Measurements from ENCODE around the gene ATP6V0E1. TPM values are rescaled to one million over a fixed set of nuclear protein-coding genes. Genes with fewer than 3 reads are reported as not detected.

Gene ATP6V0E1
- total and polyA plus RNA-seq, 2 of the 8 experiments (the other 6 are each of a cell fraction or from before 2014, with no cell fraction given), result 108 to 134 TPM

GRCh38 chr5:172956228-172956627 lies 27.3 kb upstream of the ATP6V0E1 start:
- no peak overlapping the region for H2BK12ac ChIP-seq (ENCODE audit: low read depth, low read length)
- H3K18ac ChIP-seq (ENCODE audit: extremely low read depth, low read length), result no peak overlapping the region
- DNase-seq (ENCODE audit: low read depth in 1 of 2, low spot score in 2 of 2) (no peak), FAIRE-seq (no peak)
- peaks cover 0 to 7% (median 0%) of the 10 kb centered on the region in 4 experiments; a peak in 4 of 7 replicates for H3K4me1 ChIP-seq (replicated peaks in 1 of 4; ENCODE audit: control insufficient read depth in 3 of 4, insufficient read depth in 4 of 4, low read length in 3 of 4)
- H3K27me3 ChIP-seq (replicated peaks in 1 of 4; ENCODE audit: control insufficient read depth in 3 of 4, extremely low read depth in 1 of 4, insufficient read depth in 3 of 4, low read length in 3 of 4), result peaks cover 0 to 9% (median 3%) of the 10 kb centered on the region in 4 experiments; a peak in 3 of 7 replicates
- H4K8ac ChIP-seq (ENCODE audit: extremely low read depth, insufficient read depth, low read length), result no peak overlapping the region
- H3K79me1 ChIP-seq (ENCODE audit: low read depth, low read length), result no peaks in the 10 kb centered on the region; the same call in 1 of the 2 replicates
- no peak for TF ChIP-seq TAF1 (IDR thresholded peaks at IDR 0.05; ENCODE audit: low read depth, low read length)
- no peak for TF ChIP-seq POLR2A (IDR thresholded peaks at IDR 0.05; ENCODE audit: control extremely low read depth in 1 of 2, low read depth in 2 of 2, low read length in 2 of 2)
- H2BK20ac ChIP-seq (ENCODE audit: low read length), result no peak overlapping the region
- no peaks in the 10 kb centered on the region for H3K9me3 ChIP-seq (ENCODE audit: insufficient read depth in 2 of 2, low read depth in 1 of 2, low read length in 1 of 2)
- POLR2A ChIA-PET (ENCODE audit: partially characterized antibody), result no interaction called here
- H4K20me1 ChIP-seq (replicated peaks in 1 of 2; ENCODE audit: control insufficient read depth in 1 of 2, insufficient read depth in 2 of 2, low read length in 2 of 2), result no peaks in the 10 kb centered on the region
- no peak overlapping the region for H3K4me2 ChIP-seq (ENCODE audit: insufficient read depth in 1 of 2, low read depth in 2 of 2, low read length in 2 of 2)
- no peak overlapping the region for H3K4ac ChIP-seq (replicated peaks; ENCODE audit: insufficient read length, low read depth, low read length)
- H3K56ac ChIP-seq (replicated peaks; ENCODE audit: insufficient read length, low read depth, low read length), result no peak overlapping the region
- H3K23ac ChIP-seq (ENCODE audit: insufficient read length), result no peak overlapping the region
- CTCF ChIA-PET (ENCODE audit: partially characterized antibody), result no interaction called here
- H3K14ac ChIP-seq (ENCODE audit: insufficient read length), result no peak overlapping the region
- no peak overlapping the region for H3K9ac ChIP-seq (replicated peaks in 1 of 4; ENCODE audit: extremely low read depth in 1 of 4, low read depth in 3 of 4, low read length in 3 of 4)
- peaks cover 0 to 8% of the 10 kb centered on the region in 2 experiments; a peak in 2 of 4 replicates for H3K79me2 ChIP-seq (ENCODE audit: control insufficient read depth in 1 of 2, insufficient read depth in 2 of 2, low read length in 2 of 2)
- no peak overlapping the region for H3K27ac ChIP-seq (ENCODE audit: low read depth, low read length)
- no peak overlapping the region for H4K91ac ChIP-seq (replicated peaks; ENCODE audit: insufficient read length, low read length)
- no peak overlapping the region for H2BK15ac ChIP-seq (ENCODE audit: low read length)
- H3K4me3 ChIP-seq (ENCODE audit: extremely low read depth in 1 of 4, insufficient read depth in 2 of 4, low read depth in 3 of 4, low read length in 4 of 4), result no peak overlapping the region
- no peak overlapping the region for H2AK5ac ChIP-seq (ENCODE audit: low read depth, low read length)
- H3K23me2 ChIP-seq (ENCODE audit: low read depth, low read length), result peaks cover 11% of the 10 kb centered on the region; the same call in 1 of the 2 replicates
- no peak overlapping the region for H4K5ac ChIP-seq (ENCODE audit: insufficient read length, low read depth, low read length)
- WGBS, 2 experiments (ENCODE audit: extremely low coverage in 1 of 2, insufficient coverage in 1 of 2, insufficient read length in 1 of 2, insufficient replicate concordance in 2 of 2, low coverage in 1 of 2, low lambda C conversion rate in 2 of 2, missing lambda C conversion rate in 1 of 2), result 87% methylated on average over 3 of the region's 3 CpGs; no CpG with 5 or more reads in 1 of the 2 experiments
- peaks cover 0 to 7% (median 0%) of the 10 kb centered on the region in 4 experiments; a peak in 2 of 8 replicates for H3K36me3 ChIP-seq (ENCODE audit: control insufficient read depth in 2 of 4, insufficient read depth in 4 of 4, low read length in 3 of 4)
- no peak overlapping the region for H2BK120ac ChIP-seq (replicated peaks; ENCODE audit: low read depth, low read length)
- no peak overlapping the region for H2BK5ac ChIP-seq (ENCODE audit: low read depth, low read length)
- no peak overlapping the region for H2AFZ ChIP-seq (ENCODE audit: low read length)
